NCI-H2107 treated with DMSO at 0.1 percent for 48 hours (cell line): ENCODE data around the gene UGT1A5.

Source experiments
- DNase-seq: peaks from one replicate; lab custom pipeline; 2025; ENCODE audit not compliant: unreplicated experiment; lab: John Stamatoyannopoulos, UW

Gene UGT1A5

GRCh38 chr2:233822101-233822771, 109.5 kb downstream of the UGT1A5 start:
- no peak for DNase-seq
